K562 (cell line): ENCODE results near the gene GPR82. TPM values are rescaled to one million over a fixed set of nuclear protein-coding genes. Genes with fewer than 3 reads are reported as not detected.

Experiments
- FOXM1 ChIP-seq, 2 experiments: fragments of 450-650 bp in 1 of 2; sonication (generic) in 1 of 2; formaldehyde crosslinking in 1 of 2; IDR thresholded peaks; 2 replicates each; pipeline versions ENCODE4 v1.6.1 to v1.9.0; 2017 to 2022; ENCODE audit warnings: low read depth in 2 of 2, mild to moderate bottlenecking in 2 of 2, missing genetic modification reagents in 1 of 2, moderate library complexity in 1 of 2
- HDGF ChIP-seq: fragments of 450-650 bp; IDR thresholded peaks from 2 replicates; pipeline ENCODE4 v1.6.1; 2016
- MXI1 ChIP-seq: IDR thresholded peaks from 2 replicates; pipeline ENCODE4 v1.6.1; 2011; ENCODE audit warnings: low read depth, mild to moderate bottlenecking, improper control_type of control experiment, low read length
- RBM15 ChIP-seq: fragments of 200-400 bp; formaldehyde crosslinking; IDR thresholded peaks from 2 replicates; pipeline ENCODE4 v1.6.1; 2018; ENCODE audit warnings: mild to moderate bottlenecking, low read length, moderate library complexity; ENCODE audit not compliant: insufficient read depth
- RBM39 ChIP-seq: fragments of 200-400 bp; formaldehyde crosslinking; optimal IDR thresholded peaks from 2 replicates; pipeline ENCODE3; 2018; ENCODE audit warnings: low read depth, low read length
- SIN3B ChIP-seq: fragments of 450-650 bp; IDR thresholded peaks from 2 replicates; pipeline ENCODE4 v1.6.1; 2017; ENCODE audit warnings: low read depth, mild to moderate bottlenecking, moderate library complexity
- SNIP1 ChIP-seq: fragments of 450-650 bp; IDR thresholded peaks from 2 replicates; pipeline ENCODE4 v1.7.1; 2017; ENCODE audit warnings: low read depth, mild to moderate bottlenecking
- SUPT5H ChIP-seq: fragments of 450-650 bp; IDR thresholded peaks from 2 replicates; pipeline ENCODE4 v1.6.1; 2016
- XRCC3 ChIP-seq: fragments of 450-650 bp; IDR thresholded peaks from 2 replicates; pipeline ENCODE4 v1.6.1; 2017; ENCODE audit warnings: mild to moderate bottlenecking, moderate library complexity
- ZNF707 ChIP-seq: fragments of 250-450 bp; sonication (Bioruptor Pico); conservative IDR thresholded peaks from 2 replicates; pipeline ENCODE4 v1.8.0; 2022; ENCODE audit warnings: inconsistent platforms, mild to moderate bottlenecking, moderate library complexity
- polyA plus RNA-seq, 8 experiments: library from polyadenylated mRNA; depleted of rRNA in 4 of 8; stranded (reverse) in 5 of 8; unstranded in 3 of 8; fragments of >200 nt; fragmentation: Nextera tagmentation in 2 of 8; fragmentation: Illumina TruSeq in 1 of 8; extraction: Ambion mirVana in 2 of 8; extraction: Trizol in 1 of 8; gene quantifications; 2 replicates each; pipeline versions ENCODE4 v1.2.1 to v1.2.3, GENCODE V29; 2011 to 2014; ENCODE audit warnings: inconsistent platforms in 1 of 8, missing spikeins in 1 of 8
- total RNA-seq, 7 experiments: library from RNA; depleted of rRNA in 6 of 7; stranded (reverse); fragments of >200 nt in 6 of 7; fragmentation: Illumina TruSeq in 2 of 7; extraction: Trizol in 2 of 7; gene quantifications; 2 replicates each; pipeline versions ENCODE4 v1.2.1 to v1.2.3, GENCODE V29; 2011 to 2021; ENCODE audit warnings: low replicate concordance in 1 of 7
- TF ChIP-seq, protein P1 (sequence below): fragments of 450-650 bp; IDR thresholded peaks from 2 replicates; pipeline ENCODE4 v1.6.1; 2017; ENCODE audit warnings: antibody characterized with exemption, mild to moderate bottlenecking
- TF ChIP-seq, protein P2 (sequence below): fragments of 450-650 bp; formaldehyde crosslinking; IDR thresholded peaks from 2 replicates; pipeline ENCODE4 v1.4.0; 2022; ENCODE audit warnings: mild to moderate bottlenecking, moderate library complexity

GPR82 gene
- total and polyA plus RNA-seq, 9 of the 15 experiments (the other 6 are each of a cell fraction or from before 2014, with no cell fraction given) = not detected

DNA sequence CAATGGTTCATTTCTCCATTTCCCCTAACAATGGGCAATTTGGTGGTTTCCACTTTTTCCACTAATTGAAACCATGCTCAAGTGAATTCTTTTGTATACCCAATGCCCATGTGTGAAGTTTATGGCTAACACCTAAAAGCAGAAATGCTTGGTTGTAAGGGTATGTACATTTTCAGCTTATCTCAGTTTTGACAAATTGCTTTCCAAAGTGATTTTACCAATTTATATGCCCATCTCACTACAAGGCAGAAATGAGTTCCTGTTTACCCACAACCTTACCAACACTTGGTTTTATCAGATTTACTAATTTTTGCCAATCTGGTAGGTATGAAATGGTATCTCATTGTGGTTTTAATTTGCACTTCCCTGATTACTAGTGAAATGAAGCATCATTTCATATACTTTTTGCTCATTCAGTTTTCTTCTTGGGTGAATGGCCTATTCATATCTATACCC is 20.4 kb upstream of the GPR82 start (continued):
- TF ChIP-seq, protein P1, sequence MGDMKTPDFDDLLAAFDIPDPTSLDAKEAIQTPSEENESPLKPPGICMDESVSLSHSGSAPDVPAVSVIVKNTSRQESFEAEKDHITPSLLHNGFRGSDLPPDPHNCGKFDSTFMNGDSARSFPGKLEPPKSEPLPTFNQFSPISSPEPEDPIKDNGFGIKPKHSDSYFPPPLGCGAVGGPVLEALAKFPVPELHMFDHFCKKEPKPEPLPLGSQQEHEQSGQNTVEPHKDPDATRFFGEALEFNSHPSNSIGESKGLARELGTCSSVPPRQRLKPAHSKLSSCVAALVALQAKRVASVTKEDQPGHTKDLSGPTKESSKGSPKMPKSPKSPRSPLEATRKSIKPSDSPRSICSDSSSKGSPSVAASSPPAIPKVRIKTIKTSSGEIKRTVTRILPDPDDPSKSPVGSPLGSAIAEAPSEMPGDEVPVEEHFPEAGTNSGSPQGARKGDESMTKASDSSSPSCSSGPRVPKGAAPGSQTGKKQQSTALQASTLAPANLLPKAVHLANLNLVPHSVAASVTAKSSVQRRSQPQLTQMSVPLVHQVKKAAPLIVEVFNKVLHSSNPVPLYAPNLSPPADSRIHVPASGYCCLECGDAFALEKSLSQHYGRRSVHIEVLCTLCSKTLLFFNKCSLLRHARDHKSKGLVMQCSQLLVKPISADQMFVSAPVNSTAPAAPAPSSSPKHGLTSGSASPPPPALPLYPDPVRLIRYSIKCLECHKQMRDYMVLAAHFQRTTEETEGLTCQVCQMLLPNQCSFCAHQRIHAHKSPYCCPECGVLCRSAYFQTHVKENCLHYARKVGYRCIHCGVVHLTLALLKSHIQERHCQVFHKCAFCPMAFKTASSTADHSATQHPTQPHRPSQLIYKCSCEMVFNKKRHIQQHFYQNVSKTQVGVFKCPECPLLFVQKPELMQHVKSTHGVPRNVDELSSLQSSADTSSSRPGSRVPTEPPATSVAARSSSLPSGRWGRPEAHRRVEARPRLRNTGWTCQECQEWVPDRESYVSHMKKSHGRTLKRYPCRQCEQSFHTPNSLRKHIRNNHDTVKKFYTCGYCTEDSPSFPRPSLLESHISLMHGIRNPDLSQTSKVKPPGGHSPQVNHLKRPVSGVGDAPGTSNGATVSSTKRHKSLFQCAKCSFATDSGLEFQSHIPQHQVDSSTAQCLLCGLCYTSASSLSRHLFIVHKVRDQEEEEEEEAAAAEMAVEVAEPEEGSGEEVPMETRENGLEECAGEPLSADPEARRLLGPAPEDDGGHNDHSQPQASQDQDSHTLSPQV = no peak
- TF ChIP-seq HDGF = no peak
- TF ChIP-seq ZNF707 (CRISPR knock-in tag) = no peak
- TF ChIP-seq, protein P2, sequence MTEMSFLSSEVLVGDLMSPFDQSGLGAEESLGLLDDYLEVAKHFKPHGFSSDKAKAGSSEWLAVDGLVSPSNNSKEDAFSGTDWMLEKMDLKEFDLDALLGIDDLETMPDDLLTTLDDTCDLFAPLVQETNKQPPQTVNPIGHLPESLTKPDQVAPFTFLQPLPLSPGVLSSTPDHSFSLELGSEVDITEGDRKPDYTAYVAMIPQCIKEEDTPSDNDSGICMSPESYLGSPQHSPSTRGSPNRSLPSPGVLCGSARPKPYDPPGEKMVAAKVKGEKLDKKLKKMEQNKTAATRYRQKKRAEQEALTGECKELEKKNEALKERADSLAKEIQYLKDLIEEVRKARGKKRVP = no peak
- no peak for TF ChIP-seq SNIP1
- no peak for TF ChIP-seq MXI1
- TF ChIP-seq RBM15 = no peak
- no peak for TF ChIP-seq SUPT5H
- no peak for TF ChIP-seq SIN3B
- TF ChIP-seq RBM39 = no peak
- no peak for TF ChIP-seq FOXM1 (IDR thresholded peaks at IDR 0.05; ENCODE audit: low read depth)
- no peak for TF ChIP-seq FOXM1 (CRISPR knock-in tag; IDR thresholded peaks at IDR 0.05; ENCODE audit: low read depth)
- no peak for TF ChIP-seq XRCC3
- TF ChIP-seq, all 486 proteins: peak for 0
